Fibroblast of skin of right biceps (primary cell): Measurements from ENCODE around the gene GALK2.
"Not testable (repeated sequence)": the region's sequence is repeated elsewhere in the genome, so short reads cannot be mapped to it uniquely, and the experiment has no call there.

Experiments
- DNase-seq: peaks from one replicate; pipeline ENCODE4 v3.0.0-alpha.2; 2013

Gene GALK2

GRCh38 chr15:49168016-49168415, 2.0 kb upstream of the GALK2 start:
- no peak for DNase-seq

- no peak for DNase-seq
Measured at GRCh38 chr15:49171790-49172189, 1.7 kb downstream of the GALK2 start.

DNA sequence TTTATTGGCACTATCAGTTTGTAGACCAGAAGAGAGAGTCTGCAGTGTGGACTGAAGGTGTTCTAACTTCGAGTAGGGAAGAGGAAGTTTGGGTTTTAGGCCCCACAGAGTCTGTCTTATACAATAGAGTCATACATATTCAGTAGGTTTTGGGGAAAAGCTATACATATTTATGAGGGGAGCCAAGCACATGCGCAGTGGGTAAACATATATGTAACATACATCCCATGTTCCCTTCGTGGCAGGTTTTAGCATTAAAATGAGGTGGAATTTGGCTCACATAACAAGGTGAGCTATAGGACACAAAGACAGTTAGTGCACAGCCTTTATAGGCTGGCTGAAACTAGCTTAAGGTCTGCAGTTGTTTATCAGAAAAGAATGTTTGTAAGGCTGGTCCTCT, 4.9 kb downstream of the GALK2 start:
- no peak for DNase-seq

- not testable (repeated sequence) for DNase-seq
Measured at GRCh38 chr15:49175582-49176397, 5.7 kb downstream of the GALK2 start.

DNA sequence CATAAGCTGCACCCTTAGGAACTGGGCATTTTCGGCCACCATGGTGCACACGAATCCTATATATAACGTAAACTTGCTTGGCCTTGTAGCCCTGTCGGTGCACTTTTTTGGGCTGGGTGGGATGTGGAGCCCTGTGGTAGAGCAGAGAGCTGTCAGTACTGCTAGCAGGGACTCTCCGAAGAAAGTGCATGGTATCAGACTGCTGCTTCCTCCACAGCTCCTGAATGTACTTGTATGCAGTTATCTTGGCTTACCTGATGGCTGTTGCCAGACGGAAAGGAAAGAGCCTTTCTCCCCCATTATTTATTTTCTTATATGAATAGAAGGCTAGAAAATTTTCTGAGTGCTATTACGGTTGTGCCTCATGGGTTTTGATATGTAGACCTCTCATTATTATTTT, 8.4 kb downstream of the GALK2 start:
- no peak for DNase-seq

DNA sequence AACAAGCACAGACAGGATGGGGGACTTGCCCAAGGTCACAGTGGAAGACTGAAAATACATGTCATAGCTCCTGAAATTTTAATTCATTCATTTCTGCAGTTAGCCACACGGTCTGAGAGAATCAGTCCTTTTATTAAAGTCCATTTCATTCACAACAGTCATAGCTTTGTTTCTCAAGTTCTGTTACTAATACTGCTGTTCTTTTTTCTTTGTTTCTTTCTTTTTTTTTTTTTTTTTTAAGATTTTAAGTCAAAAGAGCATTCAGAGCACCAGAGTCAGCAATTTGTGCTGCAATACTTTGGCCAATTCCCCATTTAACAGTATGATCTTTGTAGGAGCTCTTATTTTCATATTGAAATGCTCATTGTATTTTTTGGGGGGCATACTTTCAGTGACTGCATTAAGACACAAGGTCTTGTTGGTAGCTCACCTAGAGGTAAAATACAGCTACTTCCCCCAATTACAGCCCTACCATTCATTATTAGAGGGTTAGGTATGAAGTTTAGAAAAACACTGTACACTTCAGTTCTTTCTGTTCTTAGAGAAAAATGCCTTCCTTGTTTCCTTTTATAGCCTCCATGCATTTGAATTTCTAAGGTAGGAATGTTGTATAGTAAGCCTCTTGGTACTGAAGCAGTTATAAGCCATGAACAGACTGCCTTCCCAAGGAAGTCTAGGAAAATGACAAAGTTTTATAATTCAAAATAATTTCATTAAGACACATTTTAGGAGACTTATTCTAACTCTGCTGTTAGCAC, 9.6 kb downstream of the GALK2 start:
- DNase-seq, result no peak

DNA sequence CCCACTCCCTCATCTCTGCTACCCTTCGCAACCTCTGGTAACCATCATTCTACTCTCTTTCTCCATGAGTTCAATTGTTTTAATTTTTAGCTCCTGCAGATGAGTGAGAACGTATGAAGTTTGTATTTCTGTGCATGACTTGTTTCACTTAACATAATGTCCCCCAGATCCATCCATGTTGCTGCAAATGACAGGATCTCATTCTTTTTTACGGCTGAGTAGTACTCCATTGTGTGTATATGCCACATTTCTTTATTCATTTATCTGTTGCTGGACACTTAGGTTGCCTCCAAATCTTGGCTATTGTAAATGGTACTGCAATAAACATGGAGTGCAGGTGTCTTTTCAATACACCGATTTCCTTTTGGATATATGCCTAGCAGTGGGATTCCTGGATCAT, 12.1 kb downstream of the GALK2 start:
- no peak for DNase-seq

- DNase-seq, result not testable (repeated sequence)
Measured at GRCh38 chr15:49183741-49184140, 13.7 kb downstream of the GALK2 start.

GRCh38 chr15:49185473-49185872, 15.4 kb downstream of the GALK2 start:
- no peak for DNase-seq

GRCh38 chr15:49187549-49188245, 17.6 kb downstream of the GALK2 start:
- no peak for DNase-seq

DNA sequence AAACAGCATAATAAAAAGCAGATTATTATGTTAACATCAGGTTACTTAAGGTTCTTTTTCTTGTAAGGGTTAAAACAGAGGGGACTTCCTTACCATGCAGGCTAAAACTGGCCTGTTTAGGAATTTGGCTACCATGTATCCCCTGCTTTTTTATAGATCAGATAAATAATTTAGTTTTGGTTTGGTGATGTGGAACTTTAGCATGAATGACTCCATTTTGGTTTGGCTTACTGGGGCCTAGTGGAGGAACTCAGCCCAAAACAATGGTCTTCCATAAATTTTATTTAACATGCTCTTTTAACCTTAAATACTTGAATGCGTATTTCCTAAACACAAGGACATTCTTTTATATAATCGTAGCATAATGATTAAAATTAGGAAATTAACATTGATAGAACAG, 18.9 kb downstream of the GALK2 start:
- DNase-seq, result no peak

- DNase-seq, result no peak
Measured at GRCh38 chr15:49189631-49190030, 19.6 kb downstream of the GALK2 start.

- no peak for DNase-seq
Measured at GRCh38 chr15:49190586-49190985, 20.5 kb downstream of the GALK2 start.

GRCh38 chr15:49191892-49192291, 21.8 kb downstream of the GALK2 start:
- DNase-seq, result no peak

GRCh38 chr15:49196856-49197255, 26.8 kb downstream of the GALK2 start:
- DNase-seq, result no peak

- DNase-seq, result peak; percentile 11
Measured at GRCh38 chr15:49199666-49200065, 29.6 kb downstream of the GALK2 start.

GRCh38 chr15:49200347-49200746, 30.3 kb downstream of the GALK2 start:
- no peak for DNase-seq

GRCh38 chr15:49208102-49208501, 38.1 kb downstream of the GALK2 start:
- DNase-seq, result not testable (repeated sequence)

GRCh38 chr15:49212897-49213296, 42.9 kb downstream of the GALK2 start:
- DNase-seq, result no peak

DNA sequence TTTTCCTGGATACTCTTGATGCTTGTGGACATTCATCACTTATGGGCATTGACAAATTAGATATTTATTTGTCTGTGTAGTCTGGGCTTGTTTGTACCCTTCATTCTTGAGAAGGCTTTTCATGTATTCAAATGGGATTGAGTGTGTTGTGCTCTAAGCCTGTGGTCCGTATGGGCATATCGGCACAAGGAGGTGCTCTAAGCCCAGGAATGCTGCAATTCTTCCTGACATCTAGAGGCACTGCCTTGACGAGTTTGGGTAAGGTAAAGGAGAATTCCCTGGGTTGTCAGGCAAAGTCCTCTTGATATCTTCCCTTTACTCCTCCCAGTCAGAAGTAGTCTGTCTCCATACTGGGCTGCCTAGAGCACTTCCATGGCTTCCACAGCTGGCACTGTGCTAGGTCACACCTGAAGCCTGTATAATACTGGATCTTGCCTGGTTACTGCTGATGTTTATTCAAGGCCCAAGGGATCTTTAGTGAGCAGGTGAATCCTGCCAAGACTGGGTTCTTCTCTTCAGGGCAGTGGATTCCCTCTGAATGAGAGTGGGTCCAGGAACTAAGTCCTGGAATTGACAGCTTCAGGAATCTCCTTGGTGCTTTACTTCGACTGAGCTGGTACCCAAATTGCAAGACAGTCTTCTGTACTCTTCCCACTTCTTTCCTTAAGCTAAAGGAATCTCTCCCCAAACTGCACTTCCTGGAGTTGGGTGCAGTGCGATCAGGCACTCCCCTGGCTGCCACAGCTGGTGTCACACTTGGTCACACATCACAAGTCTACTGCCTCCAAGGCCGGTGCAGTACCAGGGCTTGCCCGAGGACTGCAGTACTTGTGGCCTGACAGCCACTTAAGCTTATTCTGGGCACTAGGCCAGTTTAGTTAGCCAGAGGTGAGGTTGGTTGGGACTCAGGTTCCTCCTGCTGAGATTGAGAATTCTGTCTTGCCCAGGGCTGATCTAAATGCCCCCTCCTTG, 46.0 kb downstream of the GALK2 start:
- DNase-seq, result no peak

GRCh38 chr15:49223536-49224274, 53.7 kb downstream of the GALK2 start:
- DNase-seq, result peak; percentile 18
